HG02588 (cell line): ENCODE measurements around the gene MAGEA6.
"Not testable (repeated sequence)": the region's sequence is repeated elsewhere in the genome, so short reads cannot be mapped to it uniquely, and the experiment has no call there.

Experiments
- ATAC-seq: cut with Tn5 transposase; IDR thresholded peaks from one replicate; pipeline ENCODE4 v1.9.1; 2021; ENCODE audit warnings: mild to moderate bottlenecking, moderate library complexity; ENCODE audit not compliant: unreplicated experiment

MAGEA6 gene

GRCh38 chrX:152734143-152734858 lies 35.2 kb downstream of the MAGEA6 start:
- not testable (repeated sequence) for ATAC-seq

GRCh38 chrX:152733261-152733975 lies 36.1 kb downstream of the MAGEA6 start, which contains the start of the genes CSAG1 and MAGEA12:
CSAG1 (minus strand) TSS chrX:152733721; CDS start chrX:152732460, 1,261 bp downstream.
MAGEA12 (plus strand) TSS chrX:152733757; CDS start chrX:152736162, 2,405 bp downstream.
- no peak for ATAC-seq

- ATAC-seq, result no peak
Observed at GRCh38 chrX:152725409-152725808, 44.1 kb downstream of the MAGEA6 start.
